ENCODE results near the gene BMP7. TPM values are rescaled to one million over a fixed set of nuclear protein-coding genes. Genes with fewer than 3 reads are reported as not detected.

Gene BMP7
- total RNA-seq, 2 donors from 2014 or later: 0.34 to 0.78 TPM

DNA sequence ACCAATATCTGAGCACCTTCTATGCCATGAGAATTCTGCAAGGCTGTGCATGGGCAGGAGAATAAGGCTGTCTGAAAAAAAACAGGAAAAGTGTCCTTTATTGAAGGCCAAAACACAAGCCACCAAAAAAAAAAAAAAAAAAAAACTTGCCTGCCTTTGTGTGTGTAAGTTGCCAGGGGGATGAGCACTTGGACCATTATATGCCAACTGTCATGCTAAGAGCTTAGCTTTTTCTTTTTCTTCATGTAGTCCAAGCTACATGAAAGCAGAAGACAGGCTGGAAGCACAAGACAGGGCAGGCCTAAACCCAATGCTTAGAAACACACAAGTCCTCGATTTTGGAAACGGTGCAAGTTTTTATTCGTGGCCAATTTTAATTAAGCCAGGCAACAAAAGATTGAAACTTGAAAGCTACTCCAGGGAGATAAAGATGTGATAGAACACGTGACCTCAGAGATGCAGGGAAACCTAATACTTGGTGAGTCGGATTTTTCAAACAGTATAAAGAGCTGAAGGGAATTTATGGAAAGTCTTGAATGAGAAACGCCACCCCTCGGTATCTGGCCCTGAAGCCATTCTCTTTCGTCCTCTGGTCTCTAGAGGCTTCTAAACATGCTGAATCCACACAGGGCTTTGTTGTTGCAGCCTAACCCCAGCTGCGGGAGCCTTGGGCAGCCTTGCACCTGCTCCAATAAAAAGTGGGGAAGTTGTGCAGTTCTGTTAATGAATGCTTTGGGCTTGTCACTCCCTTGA, 8.6 kb downstream of the BMP7 start:
- peak; percentile 53 for ATAC-seq
- DNase-seq: no peak
- intact Hi-C loops (cut with DNase I, micrococcal nuclease): no loop called here

DNA sequence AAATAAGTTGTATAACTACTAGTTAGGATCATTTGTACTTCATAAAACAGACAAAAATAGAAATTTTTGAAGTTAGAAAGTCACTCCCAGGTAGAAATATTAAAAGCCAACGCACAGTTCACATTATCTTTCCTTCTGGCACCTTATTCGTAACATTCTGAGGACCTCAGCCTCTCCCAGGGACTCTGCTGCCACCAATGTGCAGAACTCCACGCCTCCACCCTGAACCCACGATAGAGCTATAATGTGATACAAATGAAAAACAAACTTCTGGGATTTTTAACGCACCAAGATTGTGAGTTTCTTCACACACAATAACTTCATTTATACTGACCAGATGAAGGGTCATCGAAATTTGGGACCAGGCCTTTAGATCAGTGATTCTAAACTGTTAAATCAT, 9.5 kb downstream of the BMP7 start:
- intact Hi-C loops (cut with DNase I, micrococcal nuclease): no loop called here
- no peak for ATAC-seq
- DNase-seq: no peak

GRCh38 chr20:57256205-57256604, 10.2 kb downstream of the BMP7 start:
- ATAC-seq: no peak
- intact Hi-C loops (cut with DNase I, micrococcal nuclease): no loop called here
- DNase-seq: no peak

DNA sequence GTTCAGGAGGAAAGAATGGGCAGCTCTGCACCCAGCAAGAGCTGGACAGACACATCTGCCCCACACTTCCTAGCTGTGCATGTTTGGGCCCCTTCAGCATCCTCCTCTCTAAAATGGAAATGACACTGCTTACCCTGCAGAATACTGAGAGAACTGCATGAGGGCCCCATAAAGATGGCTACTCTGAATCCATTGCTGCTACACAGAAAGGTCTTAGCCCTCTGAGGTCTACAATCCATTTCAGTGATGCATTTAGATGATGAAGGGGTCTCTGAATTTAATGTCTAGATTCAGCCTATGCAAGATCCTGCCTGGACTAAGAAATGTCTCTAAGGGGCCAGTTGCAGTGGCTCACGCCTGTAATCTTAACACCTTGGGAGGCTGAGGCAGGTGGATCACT, 11.3 kb downstream of the BMP7 start:
- no peak for DNase-seq
- ATAC-seq: no peak
- intact Hi-C loops (cut with DNase I, micrococcal nuclease): no loop called here

DNA sequence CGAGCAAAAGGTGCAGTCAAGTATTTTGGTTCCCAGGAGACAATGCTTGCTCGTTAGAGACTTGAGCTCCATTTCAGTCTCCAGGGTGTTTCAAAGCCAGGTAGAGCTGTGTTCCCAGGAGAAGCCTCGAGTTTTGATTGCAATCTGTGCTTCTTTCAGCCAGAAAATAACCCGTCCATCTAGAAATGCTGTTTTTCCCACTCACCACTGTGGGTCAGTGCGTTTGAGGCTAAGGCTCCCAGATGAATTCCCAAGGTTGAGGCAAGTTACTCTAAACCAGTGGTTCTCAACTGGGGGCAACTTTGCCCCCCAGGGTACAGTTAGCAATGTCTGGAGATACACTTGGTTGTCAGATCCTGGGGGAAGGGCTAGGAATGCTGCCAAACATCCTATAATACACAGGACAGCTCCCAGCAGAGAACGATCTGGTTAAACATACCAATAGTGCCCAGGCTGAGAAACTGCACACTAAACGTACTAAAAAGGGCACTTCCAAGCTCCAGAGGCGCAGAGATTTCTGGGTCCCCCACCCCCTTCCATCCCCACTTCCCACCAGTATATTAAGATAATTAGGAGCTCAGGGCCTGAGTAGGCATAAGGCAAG, 13.8 kb downstream of the BMP7 start:
- no peak for ATAC-seq
- DNase-seq: no peak
- intact Hi-C loops (cut with DNase I, micrococcal nuclease): no loop called here

GRCh38 chr20:57251949-57252348, 14.5 kb downstream of the BMP7 start:
- ATAC-seq (no peak), DNase-seq (no peak)
- intact Hi-C loops (cut with DNase I, micrococcal nuclease): no loop called here

GRCh38 chr20:57251344-57251743, 15.1 kb downstream of the BMP7 start:
- intact Hi-C loops (cut with DNase I, micrococcal nuclease): no loop called here
- DNase-seq: no peak
- no peak for ATAC-seq

GRCh38 chr20:57250607-57251343, 15.7 kb downstream of the BMP7 start:
- intact Hi-C loops (cut with DNase I, micrococcal nuclease): no loop called here
- no peak for ATAC-seq
- no peak for DNase-seq

DNA sequence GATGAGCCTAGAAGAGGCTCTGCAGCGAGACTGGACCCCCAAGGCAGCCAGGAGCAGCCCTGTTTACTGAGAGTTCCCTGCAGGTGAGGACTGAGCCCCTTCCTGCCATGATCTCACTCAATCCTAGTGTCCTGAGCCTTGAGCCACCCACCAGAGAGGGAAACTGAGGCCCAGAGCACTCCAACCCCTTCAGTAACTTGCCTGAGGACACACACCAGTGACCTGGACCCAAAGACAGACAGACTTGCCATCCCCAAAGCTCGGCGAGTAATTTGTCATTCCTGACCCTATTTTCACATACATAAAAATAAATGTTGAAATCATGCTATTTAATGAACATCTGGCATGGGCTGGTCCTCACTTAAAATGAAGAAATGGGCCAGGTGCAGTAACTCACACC, 16.7 kb downstream of the BMP7 start:
- intact Hi-C loops (cut with DNase I, micrococcal nuclease): no loop called here
- DNase-seq (no peak), ATAC-seq (no peak)

DNA sequence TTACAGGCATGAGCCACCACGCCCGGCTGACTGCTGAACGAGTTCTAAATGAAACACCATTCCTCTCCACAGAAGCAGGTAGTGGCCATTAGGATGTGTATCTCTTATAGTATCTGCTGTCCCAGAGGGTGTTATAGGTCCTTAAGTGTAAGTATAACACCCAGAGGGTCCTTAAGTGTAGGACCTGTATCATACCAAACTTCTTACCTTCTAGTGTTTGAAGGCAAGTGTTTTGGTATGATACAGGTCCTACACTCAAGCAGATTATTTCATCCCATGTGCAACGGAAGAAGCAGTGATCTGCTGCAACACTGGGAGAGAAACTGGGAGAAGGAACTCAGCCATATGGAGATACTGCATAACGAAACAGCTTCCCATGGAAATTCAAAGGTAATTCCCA, 17.4 kb downstream of the BMP7 start:
- intact Hi-C loops (cut with DNase I, micrococcal nuclease): no loop called here
- DNase-seq: no peak
- ATAC-seq: no peak

DNA sequence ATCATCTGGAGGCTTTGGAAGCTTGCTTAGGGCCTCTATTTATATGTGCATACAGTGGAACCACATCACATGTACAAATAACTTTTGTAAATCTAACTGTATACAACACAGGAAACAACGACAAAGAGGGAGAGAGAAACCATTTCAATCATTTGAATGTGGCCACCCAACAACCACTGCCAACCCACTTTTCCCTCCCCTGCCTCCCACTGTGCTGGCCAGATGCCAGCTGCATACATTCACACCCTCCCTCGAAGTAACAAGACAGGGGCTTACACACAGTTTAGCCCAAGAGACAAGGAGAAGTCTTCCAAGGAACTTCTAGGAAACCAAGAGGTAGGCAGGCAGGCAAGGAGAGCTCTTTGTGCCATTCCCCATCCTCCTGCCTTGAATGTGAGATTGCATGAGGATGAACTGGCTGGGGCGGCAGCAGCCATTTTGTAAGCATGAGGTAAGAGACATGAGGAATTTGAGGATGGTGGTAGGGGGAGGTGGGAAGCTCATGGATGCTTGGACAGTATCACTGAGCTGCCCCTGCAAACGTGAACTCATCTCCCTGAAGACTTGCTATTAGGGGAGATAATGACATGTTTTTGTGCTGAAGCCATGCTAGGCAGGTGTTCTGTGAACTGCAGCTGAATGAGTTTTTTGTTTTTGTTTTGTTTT, 18.2 kb downstream of the BMP7 start:
- DNase-seq (no peak), ATAC-seq (no peak)
- intact Hi-C loops (cut with DNase I, micrococcal nuclease): no loop called here

DNA sequence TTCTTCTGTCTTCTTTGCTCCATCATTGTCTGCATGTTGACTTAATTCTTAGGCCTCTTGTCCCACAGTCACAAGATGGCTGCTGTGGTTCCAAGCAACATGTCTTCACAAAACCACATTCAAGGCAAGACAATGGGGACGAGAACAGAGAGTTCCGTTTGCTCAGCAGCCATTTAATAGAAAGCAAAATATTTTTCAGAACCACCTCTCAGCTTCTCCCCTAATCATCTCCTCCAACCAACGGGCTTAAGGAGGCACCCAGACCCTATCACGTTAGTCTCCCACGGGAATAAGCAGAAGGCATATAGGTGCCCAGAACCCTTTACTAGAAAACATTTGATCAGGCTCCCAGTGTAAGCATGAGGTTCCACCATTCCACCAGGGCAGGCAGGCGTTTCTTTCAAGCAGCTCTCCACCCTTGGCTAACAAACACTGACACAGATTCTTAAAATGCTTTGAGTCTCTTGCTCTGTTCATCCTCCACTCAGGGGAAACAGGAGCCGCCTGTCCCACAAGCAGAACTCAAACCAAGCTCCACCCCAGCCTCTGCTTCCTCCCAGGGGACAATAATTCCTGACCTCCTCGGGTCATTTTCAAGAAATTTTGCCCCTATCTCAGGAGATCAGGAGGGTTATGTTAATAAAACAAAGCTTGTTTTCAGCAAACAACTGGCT, 19.0 kb downstream of the BMP7 start:
- intact Hi-C loops (cut with DNase I, micrococcal nuclease): no loop called here
- ATAC-seq: no peak
- no peak for DNase-seq

GRCh38 chr20:57245997-57246396, 20.4 kb downstream of the BMP7 start:
- intact Hi-C loops (cut with DNase I, micrococcal nuclease): no loop called here
- ATAC-seq: no peak

DNA sequence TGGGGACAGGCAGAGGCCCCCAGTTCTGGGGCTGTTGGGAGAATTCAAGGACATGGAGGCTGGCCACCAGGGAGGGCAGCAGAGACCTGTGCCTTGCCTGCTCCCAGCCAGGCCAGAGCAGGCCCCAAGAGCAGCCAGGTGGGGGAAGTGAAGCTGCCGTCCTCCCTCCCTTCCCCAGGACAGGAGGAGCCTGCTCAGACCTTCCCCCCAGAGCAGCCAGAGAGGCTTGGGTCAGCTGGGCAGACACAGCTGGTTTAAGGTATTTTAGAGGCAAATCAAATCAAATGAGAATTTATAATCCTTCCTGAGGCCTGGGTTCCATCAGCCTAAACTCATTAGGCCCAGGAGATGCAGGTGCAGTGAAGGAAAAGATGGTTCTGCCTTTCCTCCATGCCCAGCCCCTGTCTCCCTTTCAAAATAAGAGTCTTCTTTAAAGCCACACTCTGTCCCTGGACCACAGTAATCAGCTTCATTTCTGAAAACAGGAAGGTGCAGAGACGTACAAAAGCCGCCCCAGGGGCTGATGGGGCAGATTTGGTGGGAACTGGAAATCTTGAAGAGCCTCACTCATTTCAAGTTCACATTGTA, 21.7 kb downstream of the BMP7 start:
- ATAC-seq (no peak), DNase-seq (no peak)
- intact Hi-C loops (cut with DNase I, micrococcal nuclease): no loop called here

More at GRCh38 chr20:57245997-57246396, 20.4 kb downstream of the BMP7 start:
- DNase-seq: no peak

GRCh38 chr20:57244221-57244585, 22.2 kb downstream of the BMP7 start:
- DNase-seq: no peak

DNA sequence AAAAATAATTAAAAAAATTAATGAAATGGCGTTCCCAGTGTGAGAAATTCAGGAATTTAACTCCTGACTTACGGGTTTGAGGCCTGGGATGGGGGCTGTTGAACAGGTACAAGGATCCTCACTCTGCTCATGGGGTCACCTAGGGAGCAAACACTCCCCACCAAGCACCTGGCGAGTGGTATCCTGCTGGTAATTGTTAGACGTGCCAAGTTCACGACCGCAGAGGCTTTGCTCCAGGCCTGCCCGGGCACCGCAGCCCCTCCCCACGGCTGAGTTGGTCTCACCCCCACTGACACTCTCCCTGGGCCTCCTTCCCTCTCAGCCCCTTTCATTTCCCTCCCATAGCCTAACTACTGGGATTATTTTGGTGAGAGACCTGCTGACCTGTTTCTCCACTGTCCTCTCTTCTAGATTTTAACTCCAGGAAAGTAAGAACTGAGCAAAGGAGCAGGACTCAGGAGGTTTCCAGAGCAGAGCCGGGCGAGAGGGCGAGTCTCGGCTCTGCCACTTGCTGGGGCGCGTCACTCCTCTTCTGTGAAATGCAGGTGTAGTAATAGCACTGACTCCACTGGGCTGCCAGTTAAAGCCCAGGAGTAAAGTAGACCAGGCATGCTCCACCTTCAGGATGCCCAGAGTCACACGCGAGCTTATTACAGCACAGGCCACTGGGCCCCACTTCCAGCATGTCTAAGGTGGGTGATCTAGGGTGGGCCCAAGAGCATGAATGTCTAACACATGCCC, 22.8 kb downstream of the BMP7 start:
- DNase-seq (no peak), ATAC-seq (no peak)
- intact Hi-C loops (cut with DNase I, micrococcal nuclease): no loop called here

More at GRCh38 chr20:57244221-57244585, 22.2 kb downstream of the BMP7 start:
- ATAC-seq: no peak
- intact Hi-C loops (cut with DNase I, micrococcal nuclease): no loop called here

DNA sequence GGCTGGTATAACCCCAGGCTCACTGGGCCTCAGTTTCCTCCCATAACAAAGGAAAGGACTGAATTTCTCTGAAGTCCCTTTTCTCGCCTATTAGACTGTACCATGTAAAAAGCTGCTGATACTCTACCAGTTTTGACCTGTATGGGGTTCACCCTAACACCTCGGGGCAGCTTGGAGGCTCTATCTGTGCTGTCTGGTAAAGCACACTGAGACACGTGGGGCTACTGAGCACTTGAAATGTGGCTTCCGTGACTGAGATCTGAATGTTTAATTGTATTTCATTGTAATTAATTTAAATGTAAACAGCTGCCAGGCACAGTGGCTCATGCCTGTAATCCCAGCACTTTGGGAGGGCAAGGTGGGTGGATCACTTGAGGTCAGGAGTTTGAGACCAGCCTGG, 24.0 kb downstream of the BMP7 start:
- DNase-seq (no peak), ATAC-seq (no peak)
- intact Hi-C loops (cut with DNase I, micrococcal nuclease): no loop called here

DNA sequence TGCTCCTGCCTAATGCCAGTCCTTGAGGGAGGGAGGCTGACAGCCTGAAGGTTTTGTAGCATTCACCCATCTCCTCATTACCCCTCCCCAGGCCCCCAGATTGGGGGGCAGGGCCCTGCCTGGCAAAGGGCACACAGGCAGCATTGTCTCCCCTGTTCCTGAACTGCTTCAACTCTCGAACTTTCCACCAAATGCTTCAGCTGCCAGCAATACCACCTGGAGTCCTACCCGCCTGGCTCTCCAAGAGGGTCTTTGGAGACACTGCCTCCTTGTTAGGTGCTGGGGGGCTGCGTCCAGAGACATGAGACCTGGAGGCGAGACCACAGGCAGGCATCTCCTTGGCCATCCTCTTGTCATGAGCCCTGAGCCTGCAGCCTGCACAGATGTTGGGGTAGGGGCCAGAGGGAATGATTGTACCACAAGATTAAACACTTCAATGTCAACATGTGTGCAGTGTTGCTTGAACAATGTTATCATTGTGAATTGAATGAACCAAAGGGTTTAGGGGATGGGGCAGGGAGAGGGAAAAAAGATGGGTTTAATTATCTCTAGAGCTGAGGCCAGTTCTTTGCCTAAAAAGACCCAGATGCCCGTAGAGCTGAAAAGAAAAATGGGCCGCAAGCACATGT, 25.0 kb downstream of the BMP7 start:
- intact Hi-C loops (cut with DNase I, micrococcal nuclease): no loop called here
- ATAC-seq (no peak), DNase-seq (no peak)
